ENCODE measurements around the gene POU2F2. TPM values are rescaled to one million over a fixed set of nuclear protein-coding genes. Genes with fewer than 3 reads are reported as not detected.

Gene POU2F2
- total and polyA plus RNA-seq, 10 of the 15 experiments (the other 5 are each of a cell fraction or from before 2014, with no cell fraction given): 4.4 to 62.4 (median 37.9) TPM

DNA sequence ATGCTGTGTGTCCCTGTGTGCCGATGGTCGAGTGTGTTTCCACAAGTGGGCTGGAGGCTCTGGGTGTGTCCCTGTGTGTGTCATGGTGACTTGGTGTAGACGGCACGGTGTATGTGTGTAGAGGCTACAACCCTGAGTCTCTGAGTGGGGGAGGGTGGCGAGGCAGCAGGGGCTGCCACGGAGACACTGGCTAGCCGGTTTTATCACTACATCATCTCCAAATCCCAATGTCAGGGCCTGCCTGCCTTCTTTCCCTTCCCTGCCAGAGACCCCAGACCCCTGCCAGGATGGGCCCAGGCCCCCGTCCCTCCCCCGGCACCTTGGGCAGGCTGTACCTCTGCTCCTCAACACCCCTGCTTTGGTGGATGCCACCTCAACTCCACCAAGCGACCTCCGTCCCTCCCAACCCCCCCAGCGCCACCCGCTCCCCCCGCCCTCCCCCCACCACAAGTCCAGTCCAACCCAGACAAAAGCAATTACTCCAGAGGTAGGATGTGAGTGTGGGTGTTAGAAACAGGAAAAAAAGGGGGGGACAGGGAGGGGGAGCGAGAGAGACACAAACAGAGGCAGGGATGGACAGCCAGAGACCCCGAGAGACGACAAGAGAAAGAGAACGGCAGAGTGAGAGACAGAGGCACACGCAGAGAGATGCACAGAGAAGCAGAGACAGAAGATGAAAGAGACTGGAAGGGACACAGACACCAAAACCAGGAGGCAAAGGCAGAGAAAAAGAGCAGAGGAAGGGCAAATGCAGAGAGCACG, 21.6 kb upstream of the POU2F2 start:
- in situ Hi-C loops (cut with MboI): no loop called here
- Histone ChIP-seq H3K9me3 (replicated peaks; ENCODE audit: control insufficient read depth, insufficient read depth, low read length) (no peaks in the 10 kb centered on the region), H3K9ac (ENCODE audit: control insufficient read depth, insufficient read depth, low read length) (no peak overlapping the region), H3K4me1 (ENCODE audit: control insufficient read depth, insufficient read depth, low read length) (peaks cover 9% of the 10 kb centered on the region), H3K27me3 (replicated peaks in 1 of 2; ENCODE audit: control insufficient read depth in 2 of 2, insufficient read depth in 2 of 2, low read length in 1 of 2) (no peaks in the 10 kb centered on the region; a peak in 1 of 4 replicates), H3K27ac (ENCODE audit: control insufficient read depth, insufficient read depth) (no peak overlapping the region), H3K4me3 (0 out of 2 replicates have a peak overlapping the region, but pooled peaks have one; percentile 32), H3K79me2 (ENCODE audit: control insufficient read depth, insufficient read depth, low read length) (no peaks in the 10 kb centered on the region), H3K36me3 (ENCODE audit: control insufficient read depth in 2 of 2, insufficient read depth in 2 of 2, low read length in 1 of 2) (no peaks in the 10 kb centered on the region), H3K4me2 (ENCODE audit: control insufficient read depth, insufficient read depth) (peak overlapping the region; percentile 48; the same call in 1 of the 2 replicates), H4K20me1 (ENCODE audit: control insufficient read depth, insufficient read depth) (no peaks in the 10 kb centered on the region), H2AFZ (ENCODE audit: control insufficient read depth, low read depth, low read length) (0 out of 2 replicates have a peak overlapping the region, but pooled peaks have one; percentile 10)
- TF ChIP-seq NFIC (IDR thresholded peaks at IDR 0.05; ENCODE audit: low read depth, low read length): no peak
- TF ChIP-seq EED (IDR thresholded peaks at IDR 0.05; ENCODE audit: low read depth): no peak
- no peak for TF ChIP-seq NR2C2 (IDR thresholded peaks at IDR 0.05; ENCODE audit: borderline replicate concordance, control insufficient read depth, insufficient read length, low read depth)
- no peak for TF ChIP-seq SUPT20H (IDR thresholded peaks at IDR 0.05; ENCODE audit: borderline replicate concordance, control insufficient read depth, low read depth, low read length)
- no peak for TF ChIP-seq HDAC6 (IDR thresholded peaks at IDR 0.05; ENCODE audit: unreplicated experiment)
- TF ChIP-seq, protein P1, sequence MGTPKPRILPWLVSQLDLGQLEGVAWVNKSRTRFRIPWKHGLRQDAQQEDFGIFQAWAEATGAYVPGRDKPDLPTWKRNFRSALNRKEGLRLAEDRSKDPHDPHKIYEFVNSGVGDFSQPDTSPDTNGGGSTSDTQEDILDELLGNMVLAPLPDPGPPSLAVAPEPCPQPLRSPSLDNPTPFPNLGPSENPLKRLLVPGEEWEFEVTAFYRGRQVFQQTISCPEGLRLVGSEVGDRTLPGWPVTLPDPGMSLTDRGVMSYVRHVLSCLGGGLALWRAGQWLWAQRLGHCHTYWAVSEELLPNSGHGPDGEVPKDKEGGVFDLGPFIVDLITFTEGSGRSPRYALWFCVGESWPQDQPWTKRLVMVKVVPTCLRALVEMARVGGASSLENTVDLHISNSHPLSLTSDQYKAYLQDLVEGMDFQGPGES (IDR thresholded peaks at IDR 0.05): no peak
- TF ChIP-seq, protein P2, sequence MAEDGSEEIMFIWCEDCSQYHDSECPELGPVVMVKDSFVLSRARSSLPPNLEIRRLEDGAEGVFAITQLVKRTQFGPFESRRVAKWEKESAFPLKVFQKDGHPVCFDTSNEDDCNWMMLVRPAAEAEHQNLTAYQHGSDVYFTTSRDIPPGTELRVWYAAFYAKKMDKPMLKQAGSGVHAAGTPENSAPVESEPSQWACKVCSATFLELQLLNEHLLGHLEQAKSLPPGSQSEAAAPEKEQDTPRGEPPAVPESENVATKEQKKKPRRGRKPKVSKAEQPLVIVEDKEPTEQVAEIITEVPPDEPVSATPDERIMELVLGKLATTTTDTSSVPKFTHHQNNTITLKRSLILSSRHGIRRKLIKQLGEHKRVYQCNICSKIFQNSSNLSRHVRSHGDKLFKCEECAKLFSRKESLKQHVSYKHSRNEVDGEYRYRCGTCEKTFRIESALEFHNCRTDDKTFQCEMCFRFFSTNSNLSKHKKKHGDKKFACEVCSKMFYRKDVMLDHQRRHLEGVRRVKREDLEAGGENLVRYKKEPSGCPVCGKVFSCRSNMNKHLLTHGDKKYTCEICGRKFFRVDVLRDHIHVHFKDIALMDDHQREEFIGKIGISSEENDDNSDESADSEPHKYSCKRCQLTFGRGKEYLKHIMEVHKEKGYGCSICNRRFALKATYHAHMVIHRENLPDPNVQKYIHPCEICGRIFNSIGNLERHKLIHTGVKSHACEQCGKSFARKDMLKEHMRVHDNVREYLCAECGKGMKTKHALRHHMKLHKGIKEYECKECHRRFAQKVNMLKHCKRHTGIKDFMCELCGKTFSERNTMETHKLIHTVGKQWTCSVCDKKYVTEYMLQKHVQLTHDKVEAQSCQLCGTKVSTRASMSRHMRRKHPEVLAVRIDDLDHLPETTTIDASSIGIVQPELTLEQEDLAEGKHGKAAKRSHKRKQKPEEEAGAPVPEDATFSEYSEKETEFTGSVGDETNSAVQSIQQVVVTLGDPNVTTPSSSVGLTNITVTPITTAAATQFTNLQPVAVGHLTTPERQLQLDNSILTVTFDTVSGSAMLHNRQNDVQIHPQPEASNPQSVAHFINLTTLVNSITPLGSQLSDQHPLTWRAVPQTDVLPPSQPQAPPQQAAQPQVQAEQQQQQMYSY (CRISPR knock-in tag; IDR thresholded peaks at IDR 0.05): no peak
- TF ChIP-seq TCF7 (IDR thresholded peaks at IDR 0.05; ENCODE audit: borderline replicate concordance): no peak
- TF ChIP-seq ESRRA (IDR thresholded peaks at IDR 0.05; ENCODE audit: low read length): no peak
- no peak for TF ChIP-seq ETV6 (conservative IDR thresholded peaks at IDR 0.05 in 1 of 2, IDR thresholded peaks at IDR 0.05 in 1 of 2; ENCODE audit: borderline replicate concordance in 1 of 2, low read depth in 1 of 2)
- TF ChIP-seq BRCA1 (IDR thresholded peaks at IDR 0.05; ENCODE audit: low read depth, low read length): no peak
- TF ChIP-seq, protein P3, sequence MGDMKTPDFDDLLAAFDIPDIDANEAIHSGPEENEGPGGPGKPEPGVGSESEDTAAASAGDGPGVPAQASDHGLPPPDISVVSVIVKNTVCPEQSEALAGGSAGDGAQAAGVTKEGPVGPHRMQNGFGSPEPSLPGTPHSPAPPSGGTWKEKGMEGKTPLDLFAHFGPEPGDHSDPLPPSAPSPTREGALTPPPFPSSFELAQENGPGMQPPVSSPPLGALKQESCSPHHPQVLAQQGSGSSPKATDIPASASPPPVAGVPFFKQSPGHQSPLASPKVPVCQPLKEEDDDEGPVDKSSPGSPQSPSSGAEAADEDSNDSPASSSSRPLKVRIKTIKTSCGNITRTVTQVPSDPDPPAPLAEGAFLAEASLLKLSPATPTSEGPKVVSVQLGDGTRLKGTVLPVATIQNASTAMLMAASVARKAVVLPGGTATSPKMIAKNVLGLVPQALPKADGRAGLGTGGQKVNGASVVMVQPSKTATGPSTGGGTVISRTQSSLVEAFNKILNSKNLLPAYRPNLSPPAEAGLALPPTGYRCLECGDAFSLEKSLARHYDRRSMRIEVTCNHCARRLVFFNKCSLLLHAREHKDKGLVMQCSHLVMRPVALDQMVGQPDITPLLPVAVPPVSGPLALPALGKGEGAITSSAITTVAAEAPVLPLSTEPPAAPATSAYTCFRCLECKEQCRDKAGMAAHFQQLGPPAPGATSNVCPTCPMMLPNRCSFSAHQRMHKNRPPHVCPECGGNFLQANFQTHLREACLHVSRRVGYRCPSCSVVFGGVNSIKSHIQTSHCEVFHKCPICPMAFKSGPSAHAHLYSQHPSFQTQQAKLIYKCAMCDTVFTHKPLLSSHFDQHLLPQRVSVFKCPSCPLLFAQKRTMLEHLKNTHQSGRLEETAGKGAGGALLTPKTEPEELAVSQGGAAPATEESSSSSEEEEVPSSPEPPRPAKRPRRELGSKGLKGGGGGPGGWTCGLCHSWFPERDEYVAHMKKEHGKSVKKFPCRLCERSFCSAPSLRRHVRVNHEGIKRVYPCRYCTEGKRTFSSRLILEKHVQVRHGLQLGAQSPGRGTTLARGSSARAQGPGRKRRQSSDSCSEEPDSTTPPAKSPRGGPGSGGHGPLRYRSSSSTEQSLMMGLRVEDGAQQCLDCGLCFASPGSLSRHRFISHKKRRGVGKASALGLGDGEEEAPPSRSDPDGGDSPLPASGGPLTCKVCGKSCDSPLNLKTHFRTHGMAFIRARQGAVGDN (IDR thresholded peaks at IDR 0.05): no peak
- CTCF ChIA-PET: no interaction called here
- WGBS (ENCODE audit: insufficient coverage, insufficient replicate concordance, low lambda C conversion rate, missing lambda C conversion rate): 42% methylated on average over 18 of the region's 20 CpGs
- no TSS peak for BruUV-seq (replicated peaks)
- no peak for DNase-seq (ENCODE audit: low read depth, low spot score)
- intact Hi-C loops (cut with micrococcal nuclease; ENCODE audit: unreplicated experiment): no loop called here
- FAIRE-seq: peak; percentile 13
- POLR2A ChIA-PET: no interaction called here
- RAD21 ChIA-PET (ENCODE audit: unreplicated experiment): no interaction called here
- SMC1A ChIA-PET (ENCODE audit: uncharacterized antibody, unreplicated experiment): no interaction called here
- no peak for ATAC-seq

All from GM12878 (cell line).